Hepatocyte (in vitro differentiated cells): ENCODE measurements around the gene FKBP11. TPM values are rescaled to one million over a fixed set of nuclear protein-coding genes. Genes with fewer than 3 reads are reported as not detected.

Experiments
- DNase-seq: peaks from one replicate; pipeline ENCODE4 v3.0.0-alpha.2; 2016; ENCODE audit warnings: low spot score
- H2AFZ ChIP-seq: fragments of 200-600 bp; sonication (generic); 2 replicates; pipeline ENCODE4 v1.6.0; 2016; ENCODE audit warnings: antibody characterized with exemption, mild to moderate bottlenecking
- H3K27ac ChIP-seq: fragments of 200-600 bp; sonication (generic); 2 replicates; pipeline ENCODE4 v1.5.1; 2016; ENCODE audit warnings: mild to moderate bottlenecking
- H3K27me3 ChIP-seq: fragments of 200-600 bp; sonication (generic); 2 replicates; pipeline ENCODE4 v1.6.1; 2016
- H3K36me3 ChIP-seq: fragments of 200-600 bp; sonication (generic); replicated peaks from 2 replicates; pipeline ENCODE4 v1.5.1; 2016; ENCODE audit warnings: low read depth; ENCODE audit not compliant: insufficient read depth
- H3K4me1 ChIP-seq: fragments of 200-600 bp; sonication (generic); 2 replicates; pipeline ENCODE4 v1.5.1; 2016; ENCODE audit warnings: mild to moderate bottlenecking, moderate library complexity; ENCODE audit not compliant: insufficient read depth
- H3K4me2 ChIP-seq: fragments of 200-600 bp; sonication (generic); 2 replicates; pipeline ENCODE4 v1.6.0; 2016
- H3K4me3 ChIP-seq: fragments of 200-600 bp; sonication (generic); 2 replicates; pipeline ENCODE4 v1.5.1; 2016; ENCODE audit warnings: mild to moderate bottlenecking
- H3K79me2 ChIP-seq: fragments of 200-600 bp; sonication (generic); 2 replicates; pipeline ENCODE4 v1.6.0; 2017; ENCODE audit warnings: mild to moderate bottlenecking
- H3K9me2 ChIP-seq: fragments of 200-600 bp; sonication (generic); replicated peaks from 2 replicates; pipeline ENCODE4 v1.6.0; 2017; ENCODE audit warnings: mild to moderate bottlenecking; ENCODE audit not compliant: insufficient read depth
- H3K9me3 ChIP-seq: fragments of 200-600 bp; sonication (generic); 2 replicates; pipeline ENCODE4 v1.5.1; 2016; ENCODE audit warnings: low read depth, mild to moderate bottlenecking
- H4K20me1 ChIP-seq: fragments of 200-600 bp; sonication (generic); 2 replicates; pipeline ENCODE4 v1.6.0; 2016; ENCODE audit warnings: mild to moderate bottlenecking; ENCODE audit not compliant: insufficient read depth, poor library complexity, severe bottlenecking
- EZH2 ChIP-seq: fragments of 200-600 bp; sonication (generic); IDR thresholded peaks from 2 replicates; pipeline ENCODE4 v1.6.1; 2016; ENCODE audit warnings: antibody characterized with exemption, mild to moderate bottlenecking, borderline replicate concordance
- EZH2phosphoT487 ChIP-seq: fragments of 200-600 bp; sonication (generic); IDR thresholded peaks from one replicate; pipeline ENCODE4 v1.6.1; 2018; ENCODE audit warnings: antibody characterized with exemption, mild to moderate bottlenecking, low read depth, moderate library complexity; ENCODE audit not compliant: unreplicated experiment, severe bottlenecking
- WGBS: methylation state at CpG from one replicate; pipeline ENCODE4 v1.1.6; 2016; ENCODE audit warnings: low lambda C conversion rate; ENCODE audit errors: missing lambda C conversion rate; 5-methylcytosine and 5-hydroxymethylcytosine counted together
- polyA plus RNA-seq: library from polyadenylated mRNA; unstranded; fragments of >200 nt; fragmentation: Nextera tagmentation; extraction: Ambion mirVana; gene quantifications from 2 replicates; pipeline ENCODE4 v1.2.1, GENCODE V29; 2016
- total RNA-seq: library from RNA; depleted of rRNA; stranded (reverse); fragments of >200 nt; gene quantifications from 2 replicates; pipeline ENCODE4 v1.2.3, GENCODE V29; 2014
- TF ChIP-seq, protein P1 (sequence below): fragments of 200-600 bp; sonication (generic); IDR thresholded peaks from 2 replicates; pipeline ENCODE4 v1.5.1; 2016; ENCODE audit warnings: antibody characterized with exemption, mild to moderate bottlenecking; ENCODE audit not compliant: poor library complexity

FKBP11 gene
- total and polyA plus RNA-seq, 2 experiments from 2014 or later, result 30.4 to 201 TPM

DNA sequence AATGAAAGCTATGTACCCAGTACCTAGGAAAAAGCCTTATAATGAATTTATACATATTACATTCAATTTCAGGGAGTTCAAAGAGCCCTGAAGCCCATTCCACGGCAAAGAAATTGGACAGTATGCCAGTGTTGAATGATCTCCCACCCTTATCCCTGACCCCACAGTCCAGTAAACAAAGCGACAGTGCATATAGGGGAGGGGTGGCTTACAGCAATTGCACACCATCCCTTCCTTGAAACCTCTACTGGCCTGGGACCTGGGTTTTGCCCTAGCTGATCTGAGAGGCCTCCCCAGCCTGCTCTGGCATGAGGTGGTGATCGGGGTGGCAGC, 42.4 kb downstream of the FKBP11 start:
- H2AFZ ChIP-seq, result no peak overlapping the region
- no peak for DNase-seq
- H3K79me2 ChIP-seq, result no peaks in the 10 kb centered on the region
- H3K27me3 ChIP-seq, result no peaks in the 10 kb centered on the region
- peak overlapping the region; percentile 38 for H3K4me2 ChIP-seq
- whole genome bisulfite sequencing, result 59% methylated on average over 3 of the region's 3 CpGs
- H3K4me3 ChIP-seq, result no peak overlapping the region
- H3K36me3 ChIP-seq, result no peaks in the 10 kb centered on the region
- H3K4me1 ChIP-seq, result peaks cover 30% of the 10 kb centered on the region
- H3K27ac ChIP-seq, result peak overlapping the region; percentile 89
- H3K9me3 ChIP-seq, result no peaks in the 10 kb centered on the region
- H4K20me1 ChIP-seq, result no peaks in the 10 kb centered on the region
- no peaks in the 10 kb centered on the region for H3K9me2 ChIP-seq
- TF ChIP-seq, protein P1, sequence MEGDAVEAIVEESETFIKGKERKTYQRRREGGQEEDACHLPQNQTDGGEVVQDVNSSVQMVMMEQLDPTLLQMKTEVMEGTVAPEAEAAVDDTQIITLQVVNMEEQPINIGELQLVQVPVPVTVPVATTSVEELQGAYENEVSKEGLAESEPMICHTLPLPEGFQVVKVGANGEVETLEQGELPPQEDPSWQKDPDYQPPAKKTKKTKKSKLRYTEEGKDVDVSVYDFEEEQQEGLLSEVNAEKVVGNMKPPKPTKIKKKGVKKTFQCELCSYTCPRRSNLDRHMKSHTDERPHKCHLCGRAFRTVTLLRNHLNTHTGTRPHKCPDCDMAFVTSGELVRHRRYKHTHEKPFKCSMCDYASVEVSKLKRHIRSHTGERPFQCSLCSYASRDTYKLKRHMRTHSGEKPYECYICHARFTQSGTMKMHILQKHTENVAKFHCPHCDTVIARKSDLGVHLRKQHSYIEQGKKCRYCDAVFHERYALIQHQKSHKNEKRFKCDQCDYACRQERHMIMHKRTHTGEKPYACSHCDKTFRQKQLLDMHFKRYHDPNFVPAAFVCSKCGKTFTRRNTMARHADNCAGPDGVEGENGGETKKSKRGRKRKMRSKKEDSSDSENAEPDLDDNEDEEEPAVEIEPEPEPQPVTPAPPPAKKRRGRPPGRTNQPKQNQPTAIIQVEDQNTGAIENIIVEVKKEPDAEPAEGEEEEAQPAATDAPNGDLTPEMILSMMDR, result no peak
- TF ChIP-seq EZH2phosphoT487 (no peak), EZH2 (no peak)

DNA sequence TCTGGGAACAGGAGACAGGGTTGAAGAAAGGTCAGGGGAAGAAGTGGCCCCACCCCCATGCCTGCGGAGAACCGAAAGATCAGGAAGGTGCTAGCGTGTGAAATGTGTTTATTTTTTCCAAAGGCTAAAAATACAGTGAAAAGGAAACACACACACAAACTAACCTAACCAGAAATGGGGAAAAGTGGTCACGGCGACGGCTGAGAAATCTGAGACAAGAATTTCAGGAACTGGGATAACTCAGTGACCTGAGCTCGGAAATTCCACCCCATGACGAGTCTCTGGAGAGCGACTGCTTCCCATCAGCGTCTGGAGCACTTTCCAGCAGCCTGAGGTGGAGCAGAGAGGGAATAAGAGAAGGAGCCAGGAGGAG, 43.0 kb downstream of the FKBP11 start:
- DNase-seq, result peak; percentile 74
- peak overlapping the region; percentile 89 for H3K27ac ChIP-seq
- no peaks in the 10 kb centered on the region for H3K27me3 ChIP-seq
- H3K9me3 ChIP-seq, result no peaks in the 10 kb centered on the region
- H3K4me2 ChIP-seq, result peak overlapping the region; percentile 38
- H3K9me2 ChIP-seq, result no peaks in the 10 kb centered on the region
- H3K36me3 ChIP-seq, result no peaks in the 10 kb centered on the region
- no peak overlapping the region for H2AFZ ChIP-seq
- WGBS, result 7% methylated on average over 10 of the region's 10 CpGs
- no peaks in the 10 kb centered on the region for H3K79me2 ChIP-seq
- no peak overlapping the region for H3K4me3 ChIP-seq
- TF ChIP-seq EZH2phosphoT487 (no peak), EZH2 (no peak)
- TF ChIP-seq, protein P1, result no peak
- no peaks in the 10 kb centered on the region for H4K20me1 ChIP-seq
- H3K4me1 ChIP-seq, result peaks cover 30% of the 10 kb centered on the region

DNA sequence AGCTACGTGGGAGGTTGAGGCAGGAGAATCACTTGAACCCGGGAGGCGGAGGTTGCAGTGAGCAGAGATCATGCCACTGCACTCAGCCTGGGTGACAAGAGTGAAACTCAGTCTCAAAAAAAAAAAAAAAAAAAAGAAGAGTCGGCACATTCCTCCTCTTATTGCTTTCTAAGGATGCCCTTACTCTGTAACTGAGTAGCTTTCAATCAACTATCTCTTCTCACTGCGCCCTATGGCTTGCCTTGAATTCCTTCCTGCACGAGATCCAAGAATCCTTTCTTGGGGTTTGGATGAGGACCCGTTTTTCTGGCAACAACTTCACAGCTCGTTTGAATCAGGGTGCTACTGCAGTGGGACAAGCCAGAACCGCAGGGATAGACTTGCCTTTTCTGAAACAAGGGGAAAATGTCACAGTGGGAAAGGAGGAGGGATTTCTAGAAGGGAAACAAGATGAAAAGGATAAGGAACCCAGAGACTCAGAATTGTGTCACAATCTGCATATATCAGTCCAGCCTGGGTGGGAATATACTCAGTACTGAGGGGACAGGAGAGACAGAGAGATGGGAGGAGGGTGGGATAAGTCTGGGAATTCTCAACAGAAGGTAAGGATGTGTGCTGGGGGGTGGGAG, 43.5 kb downstream of the FKBP11 start:
- DNase-seq, result no peak
- Histone ChIP-seq H3K4me3 (no peak overlapping the region), H3K27ac (peak overlapping the region; percentile 89), H2AFZ (no peak overlapping the region), H3K9me3 (no peaks in the 10 kb centered on the region), H3K4me2 (peak overlapping the region; percentile 38), H3K79me2 (no peaks in the 10 kb centered on the region), H3K9me2 (no peaks in the 10 kb centered on the region), H3K4me1 (peaks cover 30% of the 10 kb centered on the region), H3K27me3 (no peaks in the 10 kb centered on the region), H4K20me1 (no peaks in the 10 kb centered on the region), H3K36me3 (no peaks in the 10 kb centered on the region)
- WGBS, result 34% methylated on average over 9 of the region's 9 CpGs
- TF ChIP-seq EZH2 (no peak), EZH2phosphoT487 (no peak)

DNA sequence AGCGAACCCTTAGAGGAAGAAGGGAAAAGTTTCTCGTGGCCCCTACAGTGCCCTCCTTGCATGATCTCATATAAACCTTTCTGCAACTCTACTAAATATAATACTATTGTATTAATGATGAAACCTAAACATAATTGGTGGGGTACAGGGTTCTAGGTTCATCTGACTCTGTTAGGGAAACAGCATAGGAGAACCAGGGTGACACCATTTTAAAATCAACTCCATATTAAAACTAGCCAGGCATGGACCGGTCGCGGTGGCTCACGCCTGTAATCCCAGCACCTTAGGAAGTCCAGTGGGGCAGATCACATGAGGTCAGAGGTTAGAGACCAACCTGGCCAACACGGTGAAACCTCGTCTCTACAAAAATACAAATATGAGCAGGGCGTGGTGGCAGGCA, 44.6 kb downstream of the FKBP11 start:
- Histone ChIP-seq H3K36me3 (no peaks in the 10 kb centered on the region), H3K27ac (no peak overlapping the region), H2AFZ (no peak overlapping the region), H3K9me3 (no peaks in the 10 kb centered on the region), H3K4me1 (peaks cover 30% of the 10 kb centered on the region), H4K20me1 (no peaks in the 10 kb centered on the region), H3K9me2 (no peaks in the 10 kb centered on the region), H3K4me2 (no peak overlapping the region), H3K27me3 (no peaks in the 10 kb centered on the region), H3K4me3 (no peak overlapping the region), H3K79me2 (no peaks in the 10 kb centered on the region)
- DNase-seq, result no peak
- 94% methylated on average over 9 of the region's 9 CpGs for WGBS
- TF ChIP-seq EZH2 (no peak), EZH2phosphoT487 (no peak)
- TF ChIP-seq, protein P1, result no peak
